ENCODE data around the gene C1orf159. TPM values are rescaled to one million over a fixed set of nuclear protein-coding genes. Genes with fewer than 3 reads are reported as not detected.
"Not testable (repeated sequence)": the region's sequence is repeated elsewhere in the genome, so short reads cannot be mapped to it uniquely, and the experiment has no call there.

The C1orf159 gene
- total RNA-seq, 1 donor from 2014 or later: 16.8 TPM

- intact Hi-C loops (cut with micrococcal nuclease): no loop called here
Observed at GRCh38 chr1:1150100-1150499, 34.2 kb upstream of the C1orf159 start.

GRCh38 chr1:1149416-1149815 is 33.5 kb upstream of the C1orf159 start:
- intact Hi-C loops (cut with micrococcal nuclease): no loop called here

DNA sequence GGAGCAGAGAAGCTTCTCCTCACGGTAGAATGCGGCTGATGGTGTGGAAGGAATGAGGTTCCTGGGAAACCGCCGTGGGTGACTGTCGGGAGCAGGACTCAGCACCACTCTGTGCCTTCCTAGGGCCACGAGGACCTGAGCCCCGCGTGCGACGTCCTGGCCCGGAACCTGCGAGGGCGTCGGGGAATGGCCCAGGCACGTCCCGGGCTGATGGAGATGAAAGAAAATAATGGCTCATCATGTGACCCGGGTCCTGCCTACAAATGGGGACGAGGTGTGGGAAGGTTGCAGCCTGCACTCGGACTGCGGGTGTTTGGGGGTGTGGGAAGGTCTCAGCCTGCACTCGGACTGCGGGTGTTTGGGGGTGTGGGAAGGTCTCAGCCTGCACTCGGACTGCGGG is 32.7 kb upstream of the C1orf159 start:
- intact Hi-C loops (cut with micrococcal nuclease): no loop called here

GRCh38 chr1:1148061-1148460 is 32.2 kb upstream of the C1orf159 start:
- intact Hi-C loops (cut with micrococcal nuclease): no loop called here

DNA sequence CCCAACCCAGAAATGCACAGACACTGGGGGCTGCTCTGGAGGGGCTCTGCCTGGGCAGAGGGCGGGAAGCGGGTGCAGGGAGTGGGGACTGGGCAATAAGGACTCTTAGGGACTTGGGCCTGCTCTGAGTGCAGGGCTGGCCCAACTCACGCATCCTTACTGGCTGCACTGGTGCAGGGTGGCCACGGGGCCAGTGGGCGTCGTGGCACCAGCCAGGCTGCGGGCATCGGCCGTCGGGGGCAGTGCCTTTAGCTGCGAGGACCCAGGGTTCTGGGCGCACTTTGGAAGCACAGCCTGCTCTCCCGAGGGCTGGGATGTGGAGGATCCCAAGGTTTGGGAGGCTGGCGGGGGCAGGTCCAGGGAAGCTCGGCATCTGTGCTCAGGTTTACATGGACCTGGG is 30.7 kb upstream of the C1orf159 start:
- intact Hi-C loops (cut with micrococcal nuclease): no loop called here

DNA sequence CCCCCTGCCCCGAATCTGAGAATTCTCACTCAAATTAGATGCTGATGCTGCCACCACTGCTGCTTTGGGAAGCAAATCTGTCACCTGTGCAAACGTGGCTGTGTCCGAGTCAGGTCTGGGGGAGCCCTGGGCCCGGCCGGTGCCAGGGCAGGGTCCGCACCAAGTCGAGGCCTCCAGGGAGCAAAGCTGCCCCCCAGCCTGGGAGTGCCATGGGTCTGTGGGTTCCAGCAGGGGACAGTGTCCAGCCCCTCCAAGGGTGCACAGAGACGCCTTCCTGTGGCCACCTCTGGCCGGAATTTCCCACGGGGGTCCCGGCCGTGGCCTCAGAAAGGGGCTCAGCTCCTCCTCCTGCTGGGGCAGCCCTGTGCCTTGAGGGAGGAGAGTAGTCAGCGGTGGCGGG is 30.1 kb upstream of the C1orf159 start:
- intact Hi-C loops (cut with micrococcal nuclease): no loop called here

- intact Hi-C loops (cut with micrococcal nuclease): no loop called here
Observed at GRCh38 chr1:1145547-1145914, 29.6 kb upstream of the C1orf159 start.

- intact Hi-C loops (cut with micrococcal nuclease): no loop called here
Observed at GRCh38 chr1:1144843-1145546, 29.1 kb upstream of the C1orf159 start.

DNA sequence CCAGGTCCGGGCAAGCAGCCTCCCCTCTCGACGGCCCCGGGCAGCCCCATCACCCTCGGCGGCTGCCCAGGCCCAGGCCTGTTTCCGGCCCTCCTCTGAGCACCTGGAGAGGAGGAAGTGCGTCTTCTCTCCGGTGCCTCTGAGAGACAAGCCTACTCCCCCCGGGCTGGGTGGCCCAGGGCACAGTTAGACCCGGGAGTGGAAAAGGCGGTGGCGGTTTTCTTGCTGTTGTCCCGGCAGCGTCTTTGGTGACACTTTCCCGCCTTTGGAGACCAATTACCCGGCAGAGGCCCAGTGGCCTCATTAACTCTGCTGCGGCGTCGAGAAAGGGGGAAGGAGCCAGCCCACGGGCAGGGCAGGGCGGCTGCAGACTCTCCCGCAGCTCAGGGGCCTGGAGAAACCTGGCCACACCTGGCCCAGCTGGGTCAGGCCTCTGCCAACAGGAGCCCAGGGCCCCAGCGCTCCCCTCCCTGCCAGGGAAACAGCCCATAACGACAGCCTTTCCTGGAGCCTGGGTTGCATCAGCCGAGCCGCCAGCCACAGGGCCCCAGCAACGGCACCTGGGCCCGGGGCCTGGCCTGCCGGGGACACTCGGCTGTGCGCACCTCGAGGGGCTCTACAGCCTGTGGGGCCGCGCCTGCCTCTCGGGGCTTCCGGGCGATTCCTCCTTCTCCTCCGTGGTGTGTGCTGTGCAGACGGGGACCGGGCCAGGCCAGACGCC is 28.4 kb upstream of the C1orf159 start:
- intact Hi-C loops (cut with micrococcal nuclease): no loop called here

GRCh38 chr1:1143636-1144035 is 27.7 kb upstream of the C1orf159 start:
- intact Hi-C loops (cut with micrococcal nuclease): no loop called here

- intact Hi-C loops (cut with micrococcal nuclease): no loop called here
Observed at GRCh38 chr1:1142844-1143243, 27.0 kb upstream of the C1orf159 start.

- intact Hi-C loops (cut with micrococcal nuclease): not testable (repeated sequence)
Observed at GRCh38 chr1:1142352-1142751, 26.5 kb upstream of the C1orf159 start.

- intact Hi-C loops (cut with micrococcal nuclease): no loop called here
Observed at GRCh38 chr1:1141911-1142250, 26.0 kb upstream of the C1orf159 start.

- intact Hi-C loops (cut with micrococcal nuclease): no loop called here
Observed at GRCh38 chr1:1141244-1141910, 25.5 kb upstream of the C1orf159 start.

- intact Hi-C loops (cut with micrococcal nuclease): no loop called here
Observed at GRCh38 chr1:1140673-1141072, 24.8 kb upstream of the C1orf159 start.

- intact Hi-C loops (cut with micrococcal nuclease): no loop called here
Observed at GRCh38 chr1:1137256-1138045, 21.6 kb upstream of the C1orf159 start.

GRCh38 chr1:1136547-1137230 is 20.8 kb upstream of the C1orf159 start:
- intact Hi-C loops (cut with micrococcal nuclease): no loop called here

- intact Hi-C loops (cut with micrococcal nuclease): no loop called here
Observed at GRCh38 chr1:1135339-1136136, 19.6 kb upstream of the C1orf159 start.

- intact Hi-C loops (cut with micrococcal nuclease): no loop called here
Observed at GRCh38 chr1:1134300-1134970, 18.5 kb upstream of the C1orf159 start.

Data from T-helper 2 cell treated with Interferon-gamma antibody and Interleukin-4, amounts not matched to agents 100 ng/mL and 5 ng/mL, for 36 hours (primary cell).